HCT116 (cell line): ENCODE measurements around the gene DIS3L2. TPM values are rescaled to one million over a fixed set of nuclear protein-coding genes. Genes with fewer than 3 reads are reported as not detected.

ENCODE experiments used
- ATAC-seq: fragments of 200-7000 bp; cut with Tn5 transposase; 2 replicates; pipeline ENCODE4 v1.9.1; 2020; ENCODE audit warnings: mild to moderate bottlenecking, moderate library complexity
- BruUV-seq: library from RNA; stranded (reverse); fragments of 400-500 nt; replicated peaks from 2 replicates; lab custom pipeline; 2021; lab: Mats Ljungman, UMichigan
- CTCF ChIA-PET: fragments of 300-600 bp; sonication (Branson Sonifier 250); formaldehyde crosslinking; loops from one replicate; lab custom pipeline; 2021; ENCODE audit warnings: antibody characterized with exemption; lab: Charles Lee
- POLR2A ChIA-PET: fragments of 300-600, 350-600 bp; sonication (Branson Sonifier 250); formaldehyde crosslinking; loops from one replicate; lab custom pipeline; 2021; ENCODE audit warnings: antibody characterized with exemption; lab: Charles Lee
- RAD21 ChIA-PET, 2 experiments: fragments of 300-600 bp; sonication (Branson Sonifier 250); formaldehyde crosslinking; loops; one replicate each; lab custom pipeline; 2023; ENCODE audit warnings: low total read pairs in 2 of 2; ENCODE audit not compliant: uncharacterized antibody in 2 of 2, unreplicated experiment in 2 of 2, low non-redundant PET in 1 of 2; lab: Charles Lee
- DNase-seq: peaks from one replicate; pipeline ENCODE4 v3.0.0-alpha.2; 2010; ENCODE audit warnings: low read depth, low spot score
- H2AFZ ChIP-seq: fragments of 200-600 bp; shearing (Covaris generic), sonication (generic); 2 replicates; pipeline ENCODE4 v1.6.1; 2017; ENCODE audit warnings: low read depth, mixed run types, mixed read lengths, antibody characterized with exemption, low read length; ENCODE audit not compliant: poor library complexity, severe bottlenecking
- H3K27ac ChIP-seq: 2 replicates; pipeline ENCODE4 v1.5.1; 2012; ENCODE audit warnings: low read depth, low read length
- H3K27me3 ChIP-seq: fragments of 200-600 bp; sonication (generic); 2 replicates; pipeline ENCODE4 v1.6.1; 2016; ENCODE audit warnings: mixed run types, low read length, mixed read lengths; ENCODE audit not compliant: insufficient read depth
- H3K36me3 ChIP-seq, 2 experiments: fragments of 200-500 bp in 1 of 2; fragments of 200-600 bp in 1 of 2; sonication (Bioruptor generic) in 1 of 2; sonication (generic) in 1 of 2; 2 replicates each; pipeline versions ENCODE4 v1.5.1 to v1.6.1; 2014 to 2016; ENCODE audit warnings: low read length in 2 of 2, inconsistent platforms in 1 of 2, mixed read lengths in 1 of 2, mixed run types in 1 of 2; ENCODE audit not compliant: insufficient read depth in 2 of 2, control insufficient read depth in 1 of 2
- H3K4me1 ChIP-seq, 2 experiments: fragments of 200-600 bp in 1 of 2; sonication (generic) in 1 of 2; 2 replicates each; pipeline versions ENCODE4 v1.5.1 to v1.6.1; 2012 to 2017; ENCODE audit warnings: low read length in 2 of 2, inconsistent platforms in 1 of 2, mild to moderate bottlenecking in 1 of 2, mixed read lengths in 1 of 2, mixed run types in 1 of 2, moderate library complexity in 1 of 2; ENCODE audit not compliant: insufficient read depth in 2 of 2, control insufficient read depth in 1 of 2
- H3K4me2 ChIP-seq: fragments of 200-600 bp; sonication (generic); 2 replicates; pipeline ENCODE4 v1.6.1; 2017; ENCODE audit warnings: mixed run types, low read length, mixed read lengths
- H3K4me3 ChIP-seq, 2 experiments: fragments of 200-600 bp in 1 of 2; sonication (generic) in 1 of 2; replicated peaks in 1 of 2; 2 replicates each; pipeline ENCODE4 v1.5.1; 2011 to 2016; ENCODE audit warnings: low read length in 2 of 2, control low read depth in 1 of 2, low read depth in 1 of 2, mild to moderate bottlenecking in 1 of 2, mixed read lengths in 1 of 2, mixed run types in 1 of 2
- H3K79me2 ChIP-seq: fragments of 200-600 bp; sonication (generic); 2 replicates; pipeline ENCODE4 v1.6.1; 2017; ENCODE audit warnings: mild to moderate bottlenecking, mixed run types, low read length, moderate library complexity, mixed read lengths; ENCODE audit not compliant: insufficient read depth
- H3K9ac ChIP-seq: fragments of 200-600 bp; sonication (generic); 2 replicates; pipeline ENCODE4 v1.6.1; 2016; ENCODE audit warnings: low read length, mixed read lengths
- H3K9me2 ChIP-seq: fragments of 200-600 bp; sonication (generic), shearing (Covaris generic); 2 replicates; pipeline ENCODE4 v1.6.1; 2017; ENCODE audit warnings: mixed run types, mild to moderate bottlenecking, moderate library complexity; ENCODE audit not compliant: insufficient read depth
- H3K9me3 ChIP-seq, 2 experiments: fragments of 200-500 bp in 1 of 2; fragments of 200-600 bp in 1 of 2; sonication (Bioruptor generic) in 1 of 2; sonication (generic) in 1 of 2; 2 replicates each; pipeline ENCODE4 v1.6.1; 2014 to 2017; ENCODE audit warnings: low read length in 2 of 2, mixed read lengths in 2 of 2, inconsistent platforms in 1 of 2, low read depth in 1 of 2, mild to moderate bottlenecking in 1 of 2, mixed run types in 1 of 2, moderate library complexity in 1 of 2; ENCODE audit not compliant: control insufficient read depth in 1 of 2, insufficient read depth in 1 of 2
- H4K20me1 ChIP-seq: fragments of 200-600 bp; sonication (generic), shearing (Covaris generic); 2 replicates; pipeline ENCODE4 v1.6.1; 2017; ENCODE audit warnings: mixed run types, mild to moderate bottlenecking, moderate library complexity; ENCODE audit not compliant: insufficient read depth
- ATF3 ChIP-seq: IDR thresholded peaks from 2 replicates; pipeline ENCODE4 v1.6.1; 2012
- CEBPB ChIP-seq: IDR thresholded peaks from 2 replicates; pipeline ENCODE4 v1.6.1; 2012; ENCODE audit warnings: low read depth
- CTCF ChIP-seq, 3 experiments: fragments of 200-600 bp in 1 of 3; sonication (generic) in 1 of 3; IDR thresholded peaks in 2 of 3; conservative IDR thresholded peaks in 1 of 3; 2 replicates each; pipeline ENCODE4 v1.5.1; 2012 to 2017; ENCODE audit warnings: low read depth in 2 of 3, low read length in 2 of 3, antibody characterized with exemption in 1 of 3, borderline replicate concordance in 1 of 3, control low read depth in 1 of 3, mild to moderate bottlenecking in 1 of 3, mixed read lengths in 1 of 3, mixed run types in 1 of 3, moderate library complexity in 1 of 3; ENCODE audit not compliant: insufficient read depth in 1 of 3
- JUND ChIP-seq: IDR thresholded peaks from 2 replicates; pipeline ENCODE4 v1.6.1; 2012
- MAX ChIP-seq: IDR thresholded peaks from 2 replicates; pipeline ENCODE4 v1.6.1; 2012
- POLR2AphosphoS5 ChIP-seq: IDR thresholded peaks from 2 replicates; pipeline ENCODE4 v1.6.1; 2011; ENCODE audit warnings: mild to moderate bottlenecking, low read depth, low read length, moderate library complexity
- SIN3A ChIP-seq: IDR thresholded peaks from 2 replicates; pipeline ENCODE4 v1.6.1; 2012; ENCODE audit warnings: low read depth
- SRF ChIP-seq: IDR thresholded peaks from 2 replicates; pipeline ENCODE4 v1.6.1; 2012; ENCODE audit warnings: low read depth
- YY1 ChIP-seq: IDR thresholded peaks from 2 replicates; pipeline ENCODE4 v1.6.1; 2011; ENCODE audit warnings: low read length, low read depth, moderate library complexity, mild to moderate bottlenecking; ENCODE audit not compliant: insufficient replicate concordance; ENCODE audit errors: extremely low read depth
- ZFX ChIP-seq: fragments of 450-650 bp; IDR thresholded peaks from 2 replicates; pipeline ENCODE4 v1.6.1; 2017
- intact Hi-C: fragments of 100-400 bp; cut with micrococcal nuclease; formaldehyde crosslinking; loops from 2 replicates; pipeline ENCODE4 v1.10.0; 2022
- total RNA-seq: library from RNA; stranded (reverse); gene quantifications from one replicate; pipeline ENCODE4 v1.2.1, GENCODE V29; 2021; ENCODE audit not compliant: unreplicated experiment

DIS3L2 gene
- total RNA-seq, 1 experiment from 2014 or later = 42.5 TPM

GRCh38 chr2:231919341-231920035 lies 42.0 kb upstream of the DIS3L2 start:
- RAD21 ChIA-PET = no interaction called here
- Histone ChIP-seq H3K4me1 (peaks cover 0 to 2% of the 10 kb centered on the region in 2 experiments; a peak in 1 of 4 replicates), H3K9me3 (no peaks in the 10 kb centered on the region), H3K36me3 (no peaks in the 10 kb centered on the region), H2AFZ (no peak overlapping the region), H3K27me3 (no peaks in the 10 kb centered on the region), H3K27ac (no peak overlapping the region), H3K79me2 (no peaks in the 10 kb centered on the region), H3K9me2 (no peaks in the 10 kb centered on the region), H3K4me2 (no peak overlapping the region), H3K4me3 (no peak overlapping the region), H4K20me1 (no peaks in the 10 kb centered on the region), H3K9ac (no peak overlapping the region)
- CTCF ChIA-PET = interaction anchor here (1.5 kb wide), 1 partner anchor 13 kb away, joined by 3 read pairs; no protein-coding TSS in a partner anchor
- intact Hi-C loops = no loop called here
- no peak for ATAC-seq
- POLR2A ChIA-PET = no interaction called here
- DNase-seq = no peak
- TF ChIP-seq CEBPB = no peak
- TF ChIP-seq SIN3A = no peak
- no peak for TF ChIP-seq CTCF (IDR thresholded peaks at IDR 0.05 in 2 of 3, conservative IDR thresholded peaks at IDR 0.05 in 1 of 3; ENCODE audit: borderline replicate concordance in 1 of 3, insufficient read depth in 1 of 3, low read depth in 2 of 3, low read length in 2 of 3)
- BruUV-seq = no TSS peak

GRCh38 chr2:231920366-231920765 lies 41.1 kb upstream of the DIS3L2 start:
- BruUV-seq = no TSS peak
- intact Hi-C loops = no loop called here
- H3K9me2 ChIP-seq = no peaks in the 10 kb centered on the region
- H3K4me3 ChIP-seq = no peak overlapping the region
- H3K27ac ChIP-seq = no peak overlapping the region
- no peak for ATAC-seq
- no peak overlapping the region for H2AFZ ChIP-seq
- peaks cover 4 to 11% of the 10 kb centered on the region in 2 experiments for H3K4me1 ChIP-seq
- no peak overlapping the region for H3K4me2 ChIP-seq
- no peaks in the 10 kb centered on the region for H3K9me3 ChIP-seq
- no peak for DNase-seq
- RAD21 ChIA-PET = no interaction called here
- no peaks in the 10 kb centered on the region for H3K36me3 ChIP-seq
- CTCF ChIA-PET = no interaction called here
- H4K20me1 ChIP-seq = no peaks in the 10 kb centered on the region
- H3K9ac ChIP-seq = no peak overlapping the region
- H3K79me2 ChIP-seq = no peaks in the 10 kb centered on the region
- no peaks in the 10 kb centered on the region for H3K27me3 ChIP-seq
- POLR2A ChIA-PET = no interaction called here
- TF ChIP-seq CTCF (IDR thresholded peaks at IDR 0.05 in 2 of 3, conservative IDR thresholded peaks at IDR 0.05 in 1 of 3; ENCODE audit: borderline replicate concordance in 1 of 3, insufficient read depth in 1 of 3, low read depth in 2 of 3, low read length in 2 of 3) = no peak
- TF ChIP-seq SRF = no peak
- no peak for TF ChIP-seq YY1
- TF ChIP-seq MAX = no peak
- no peak for TF ChIP-seq ATF3
- TF ChIP-seq SIN3A = no peak
- TF ChIP-seq POLR2AphosphoS5 = no peak
- TF ChIP-seq CEBPB = no peak
- no peak for TF ChIP-seq JUND
- no peak for TF ChIP-seq ZFX
